IMR-90 (cell line): ENCODE data around the gene MTF2. TPM values are rescaled to one million over a fixed set of nuclear protein-coding genes. Genes with fewer than 3 reads are reported as not detected.
A peak's percentile ranks its signal among the peaks of the same experiment; 100 is the strongest.

Experiments used
- ATAC-seq: fragments of 200-7000 bp; cut with Tn5 transposase; 2 replicates; pipeline ENCODE4 v1.9.1; 2020; ENCODE audit warnings: low read depth, mild to moderate bottlenecking, moderate library complexity
- BruUV-seq: library from RNA; stranded (reverse); fragments of 400-500 nt; replicated peaks from 2 replicates; lab custom pipeline; 2021; lab: Mats Ljungman, UMichigan
- CTCF ChIA-PET: fragments of 300-600 bp; formaldehyde crosslinking; extraction: SDS; loops from one replicate; lab custom pipeline; 2021; ENCODE audit warnings: antibody characterized with exemption; lab: Yijun Ruan, JAX
- POLR2A ChIA-PET: fragments of 300-600 bp; sonication (Branson Sonifier 250); formaldehyde crosslinking; loops from one replicate; lab custom pipeline; 2022; ENCODE audit warnings: antibody characterized with exemption; ENCODE audit not compliant: unreplicated experiment; lab: Charles Lee
- DNase-seq: peaks from one replicate; pipeline ENCODE4 v3.0.0; 2013
- H2AFZ ChIP-seq: replicated peaks from 2 replicates; pipeline ENCODE3; 2013; ENCODE audit warnings: low read length, mild to moderate bottlenecking; ENCODE audit not compliant: poor library complexity
- H2AK5ac ChIP-seq: 2 replicates; pipeline ENCODE4 v1.6.1; 2013; ENCODE audit warnings: low read depth, low read length, inconsistent platforms
- H2AK9ac ChIP-seq: replicated peaks from 2 replicates; pipeline ENCODE3; 2013; ENCODE audit warnings: mild to moderate bottlenecking, low read depth, low read length, moderate library complexity; ENCODE audit not compliant: poor library complexity
- H2BK120ac ChIP-seq: 2 replicates; pipeline ENCODE4 v1.6.1; 2013; ENCODE audit warnings: low read depth, low read length, inconsistent platforms
- H2BK15ac ChIP-seq: 3 replicates; pipeline ENCODE4 v1.6.1; 2013; ENCODE audit warnings: low read depth, low read length, inconsistent platforms
- H2BK20ac ChIP-seq: 2 replicates; pipeline ENCODE4 v1.6.1; 2013; ENCODE audit warnings: low read depth, mild to moderate bottlenecking, inconsistent platforms, low read length, moderate library complexity
- H2BK5ac ChIP-seq: 2 replicates; pipeline ENCODE4 v1.6.1; 2013; ENCODE audit warnings: mild to moderate bottlenecking, low read depth, low read length, inconsistent platforms; ENCODE audit not compliant: poor library complexity, severe bottlenecking
- H3K14ac ChIP-seq: replicated peaks from 2 replicates; pipeline ENCODE4 v1.6.1; 2013; ENCODE audit warnings: low read depth, low read length, inconsistent platforms
- H3K18ac ChIP-seq: 2 replicates; pipeline ENCODE4 v1.6.1; 2013; ENCODE audit warnings: low read depth, low read length, control low read depth
- H3K23ac ChIP-seq: 2 replicates; pipeline ENCODE4 v1.6.1; 2013; ENCODE audit warnings: low read depth, low read length, inconsistent platforms
- H3K27ac ChIP-seq: 2 replicates; pipeline ENCODE4 v1.5.1; 2013; ENCODE audit warnings: mild to moderate bottlenecking, control low read depth, low read length; ENCODE audit not compliant: insufficient read depth
- H3K27me3 ChIP-seq: 2 replicates; pipeline ENCODE4 v1.6.1; 2013; ENCODE audit warnings: low read length; ENCODE audit not compliant: control insufficient read depth, insufficient read depth
- H3K36me3 ChIP-seq: 2 replicates; pipeline ENCODE4 v1.6.1; 2013; ENCODE audit warnings: low read length, mixed read lengths; ENCODE audit not compliant: control insufficient read depth, insufficient read depth
- H3K4ac ChIP-seq: 2 replicates; pipeline ENCODE4 v1.6.1; 2013; ENCODE audit warnings: low read depth, low read length, inconsistent platforms
- H3K4me1 ChIP-seq: 2 replicates; pipeline ENCODE4 v1.6.1; 2013; ENCODE audit warnings: low read length, mixed read lengths; ENCODE audit not compliant: control insufficient read depth, insufficient read depth
- H3K4me2 ChIP-seq: 2 replicates; pipeline ENCODE4 v1.6.1; 2013; ENCODE audit warnings: low read depth, mild to moderate bottlenecking, control low read depth, low read length, moderate library complexity
- H3K4me3 ChIP-seq: 2 replicates; pipeline ENCODE4 v1.5.1; 2013; ENCODE audit warnings: low read depth, mild to moderate bottlenecking, control low read depth, low read length, moderate library complexity; ENCODE audit not compliant: insufficient read depth
- H3K56ac ChIP-seq: 2 replicates; pipeline ENCODE4 v1.6.1; 2013; ENCODE audit warnings: low read length, inconsistent platforms; ENCODE audit not compliant: insufficient read depth; ENCODE audit errors: extremely low read depth
- H3K79me1 ChIP-seq, 2 experiments: 2 replicates each; pipeline ENCODE4 v1.6.1; 2013; ENCODE audit warnings: low read length in 2 of 2, inconsistent platforms in 1 of 2, low read depth in 1 of 2
- H3K9ac ChIP-seq: 2 replicates; pipeline ENCODE4 v1.6.1; 2013; ENCODE audit warnings: low read depth, low read length, control low read depth
- H3K9me1 ChIP-seq: 2 replicates; pipeline ENCODE4 v1.6.1; 2013; ENCODE audit warnings: low read length, inconsistent platforms; ENCODE audit not compliant: insufficient read depth
- H3K9me3 ChIP-seq: 2 replicates; pipeline ENCODE4 v1.6.1; 2013; ENCODE audit warnings: low read length; ENCODE audit not compliant: control insufficient read depth, insufficient read depth
- H4K20me1 ChIP-seq: 2 replicates; pipeline ENCODE4 v1.6.1; 2013; ENCODE audit warnings: low read length, inconsistent platforms; ENCODE audit not compliant: insufficient read depth
- H4K5ac ChIP-seq: 2 replicates; pipeline ENCODE4 v1.6.1; 2013; ENCODE audit warnings: mild to moderate bottlenecking, low read depth, low read length, control low read depth
- H4K8ac ChIP-seq, 2 experiments: 2 replicates each; pipeline ENCODE4 v1.6.1; 2013; ENCODE audit warnings: low read depth in 2 of 2, low read length in 2 of 2, control low read depth in 1 of 2, inconsistent platforms in 1 of 2
- H4K91ac ChIP-seq: 2 replicates; pipeline ENCODE4 v1.6.1; 2013; ENCODE audit warnings: low read depth, low read length, inconsistent platforms; ENCODE audit not compliant: insufficient read depth
- CTCF ChIP-seq: conservative IDR thresholded peaks from 2 replicates; pipeline ENCODE4 v1.5.1; 2012; ENCODE audit warnings: mild to moderate bottlenecking, low read depth, low read length, improper control_type of control experiment
- FOS ChIP-seq: fragments of 150-350 bp; IDR thresholded peaks from 2 replicates; pipeline ENCODE4 v1.6.1; 2016; ENCODE audit warnings: low read depth, low read length
- MAFK ChIP-seq: IDR thresholded peaks from 2 replicates; pipeline ENCODE4 v1.6.1; 2012; ENCODE audit warnings: low read depth, low read length, improper control_type of control experiment
- MAZ ChIP-seq: IDR thresholded peaks from 2 replicates; pipeline ENCODE4 v1.6.1; 2012; ENCODE audit warnings: low read depth, mild to moderate bottlenecking, low read length, improper control_type of control experiment, moderate library complexity, borderline replicate concordance
- RAD21 ChIP-seq: IDR thresholded peaks from 2 replicates; pipeline ENCODE4 v1.6.1; 2012; ENCODE audit warnings: low read length, improper control_type of control experiment
- RCOR1 ChIP-seq: IDR thresholded peaks from 2 replicates; pipeline ENCODE4 v1.6.1; 2012; ENCODE audit warnings: mild to moderate bottlenecking, low read length, improper control_type of control experiment; ENCODE audit not compliant: insufficient replicate concordance
- SMC3 ChIP-seq: fragments of 150-350 bp; IDR thresholded peaks from 2 replicates; pipeline ENCODE4 v1.6.1; 2016; ENCODE audit warnings: low read depth, mild to moderate bottlenecking, antibody characterized with exemption, low read length, moderate library complexity
- WGBS, 2 experiments: methylation state at CpG; one replicate each; pipeline versions ENCODE4 v1.1.5 to v1.1.7; 2013; ENCODE audit warnings: missing lambda C conversion rate in 2 of 2; ENCODE audit not compliant: insufficient read length in 1 of 2; ENCODE audit errors: extremely low coverage in 2 of 2; 5-methylcytosine and 5-hydroxymethylcytosine counted together
- dilution Hi-C: fragments of 300-500 bp; cut with HindIII; formaldehyde crosslinking; loops from one replicate; pipeline ENCODE4 v1.14.3; 2018; ENCODE audit warnings: low sequenced_read_pairs; ENCODE audit not compliant: unreplicated experiment
- in situ Hi-C: fragments of 300-500 bp; cut with MboI; formaldehyde crosslinking; loops from 3 replicates; pipeline ENCODE4 v1.14.3; 2019; ENCODE audit warnings: low sequenced_read_pairs, inconsistent platforms, mixed read lengths
- intact Hi-C: fragments of 100-400 bp; cut with micrococcal nuclease; formaldehyde crosslinking; loops from 2 replicates; pipeline ENCODE4 v1.10.0; 2022
- polyA plus RNA-seq, 3 experiments: library from polyadenylated mRNA; depleted of rRNA; stranded (reverse); fragments of >200 nt; gene quantifications; 2 replicates each; pipeline ENCODE4 v1.2.3, GENCODE V29; 2012; ENCODE audit warnings: low replicate concordance in 1 of 3
- total RNA-seq: library from RNA; depleted of rRNA; stranded (reverse); fragments of >200 nt; gene quantifications from 2 replicates; pipeline ENCODE4 v1.2.3, GENCODE V29; 2012

Gene MTF2
- total and polyA plus RNA-seq, 2 of the 4 experiments (the other 2 are of a cell fraction), result 10.6 to 39.8 TPM

- Histone ChIP-seq H4K8ac (no peak overlapping the region), H2AK9ac (no peak overlapping the region), H3K14ac (no peak overlapping the region), H2AK5ac (no peak overlapping the region), H4K91ac (no peak overlapping the region), H3K27me3 (peaks cover 19% of the 10 kb centered on the region), H4K20me1 (no peaks in the 10 kb centered on the region), H3K9me3 (no peaks in the 10 kb centered on the region), H2BK120ac (no peak overlapping the region), H3K4me2 (no peak overlapping the region), H3K9me1 (no peaks in the 10 kb centered on the region), H3K27ac (no peak overlapping the region), H3K18ac (no peak overlapping the region), H2BK20ac (no peak overlapping the region), H2BK5ac (no peak overlapping the region), H3K56ac (no peak overlapping the region), H3K4me3 (no peak overlapping the region), H3K4me1 (no peaks in the 10 kb centered on the region), H3K4ac (no peak overlapping the region), H3K36me3 (no peaks in the 10 kb centered on the region), H4K5ac (no peak overlapping the region), H3K23ac (no peak overlapping the region), H3K9ac (no peak overlapping the region), H3K79me1 (no peaks in the 10 kb centered on the region), H2BK15ac (no peak overlapping the region), H2AFZ (no peak overlapping the region)
- POLR2A ChIA-PET, result no interaction called here
- peak; percentile 36 for DNase-seq
- in situ Hi-C loops (no loop called here), intact Hi-C loops (loop anchor here (1.0 to 2.0 kb wide), 2 partner anchors 41 to 203 kb away; no protein-coding TSS in a partner anchor), dilution Hi-C loops (no loop called here)
- peak; percentile 80 for ATAC-seq
- BruUV-seq, result no TSS peak
- TF ChIP-seq MAZ (no peak), MAFK (no peak), FOS (no peak), CTCF (peak; percentile 48), SMC3 (peak; percentile 44; the same call in 1 of the 2 replicates), RCOR1 (no peak), RAD21 (peak; percentile 43)
- CTCF ChIA-PET, result interaction anchor here (0.6 to 1.4 kb wide), 3 partner anchors 41 to 86 kb away, joined by 3 to 6 read pairs (median 4); no protein-coding TSS in a partner anchor
- 0% methylated on average over 1 of the region's 3 CpGs; no CpG with 5 or more reads in 1 of the 2 experiments for WGBS, 2 experiments
These were observed 16.9 kb upstream of the MTF2 start for GRCh38 chr1:93061895-93062792.
